ENCODE results near the gene SYT12.

Gene SYT12

DNA sequence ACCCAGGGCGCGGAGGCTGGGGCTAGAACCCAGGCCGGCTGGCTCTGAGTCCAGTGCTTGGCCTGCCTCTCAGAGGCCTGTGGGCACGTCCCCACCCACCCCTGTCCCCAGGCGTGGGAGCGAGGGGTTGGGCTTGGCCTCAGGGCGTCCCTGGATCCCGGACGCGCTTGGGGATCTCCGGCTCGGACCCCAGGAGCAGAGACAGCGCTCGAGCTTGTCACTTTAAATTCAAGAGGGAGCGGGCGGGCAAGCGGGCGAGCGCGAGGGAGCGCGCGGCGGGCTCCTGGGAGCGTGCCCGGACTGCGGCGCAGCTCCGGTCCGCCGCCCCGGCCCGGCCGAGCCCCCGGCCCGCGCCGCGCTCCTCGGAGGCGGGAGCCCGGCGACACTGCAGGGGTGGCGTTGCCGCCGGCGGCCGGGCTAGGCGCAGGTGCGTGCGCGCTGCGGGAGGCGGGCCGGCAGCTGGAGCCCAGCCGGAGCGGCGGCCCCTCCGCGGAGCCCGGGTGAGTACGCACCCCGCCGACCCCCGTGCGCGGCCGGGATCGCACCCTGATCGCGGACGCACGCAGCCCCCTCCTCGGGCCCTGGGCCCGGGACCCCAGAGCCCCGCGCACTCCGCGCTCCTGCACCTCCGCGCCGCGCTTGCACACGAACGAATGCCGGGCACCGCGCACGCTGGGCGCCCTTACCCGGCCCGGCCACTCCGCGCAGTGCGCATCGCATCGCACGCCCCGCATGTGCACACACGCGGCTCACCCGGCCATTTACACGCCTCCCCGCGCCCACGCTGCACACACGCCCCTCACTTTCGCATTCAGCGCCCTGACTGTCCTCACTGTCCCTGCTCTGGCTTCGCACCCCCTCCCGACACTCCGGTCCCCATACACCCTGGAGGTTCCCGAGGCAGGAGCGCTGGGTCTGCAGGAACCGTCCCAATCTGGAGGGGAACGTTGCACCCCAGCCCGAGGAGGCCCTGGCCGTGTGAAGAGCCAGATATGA is at the start of gene SYT12:
TSS of gene SYT12 (plus strand) at position 174 of the 996 bp plus-strand sequence. CDS start 7,011 bp downstream, outside the sequence.
- Histone ChIP-seq H3K27me3 (ENCODE audit: insufficient read depth, low read length) (no peaks in the 10 kb centered on the region), H3K4me3 (ENCODE audit: low read depth, low read length) (peak within 1 kb of the TSS; percentile 77), H2AFZ (ENCODE audit: low read length, unreplicated experiment) (peak within 1 kb of the TSS; percentile 28), H3K27ac (ENCODE audit: low read depth, low read length) (peak within 1 kb of the TSS; percentile 59), H3K79me2 (ENCODE audit: control insufficient read depth, insufficient read depth, low read length, unreplicated experiment) (no peaks in the 10 kb centered on the region), H3K36me3 (ENCODE audit: insufficient read depth, low read length) (no peaks in the 10 kb centered on the region), H3K4me1 (ENCODE audit: control insufficient read depth, insufficient read depth, low read length, unreplicated experiment) (peaks cover 30% of the 10 kb centered on the region)

- Histone ChIP-seq H3K27ac (ENCODE audit: low read depth, low read length) (no peak overlapping the region), H3K79me2 (ENCODE audit: control insufficient read depth, insufficient read depth, low read length, unreplicated experiment) (no peaks in the 10 kb centered on the region), H2AFZ (ENCODE audit: low read length, unreplicated experiment) (no peak overlapping the region)
Measured at GRCh38 chr11:66973956-66974580, 48.9 kb upstream of the SYT12 start.

DNA sequence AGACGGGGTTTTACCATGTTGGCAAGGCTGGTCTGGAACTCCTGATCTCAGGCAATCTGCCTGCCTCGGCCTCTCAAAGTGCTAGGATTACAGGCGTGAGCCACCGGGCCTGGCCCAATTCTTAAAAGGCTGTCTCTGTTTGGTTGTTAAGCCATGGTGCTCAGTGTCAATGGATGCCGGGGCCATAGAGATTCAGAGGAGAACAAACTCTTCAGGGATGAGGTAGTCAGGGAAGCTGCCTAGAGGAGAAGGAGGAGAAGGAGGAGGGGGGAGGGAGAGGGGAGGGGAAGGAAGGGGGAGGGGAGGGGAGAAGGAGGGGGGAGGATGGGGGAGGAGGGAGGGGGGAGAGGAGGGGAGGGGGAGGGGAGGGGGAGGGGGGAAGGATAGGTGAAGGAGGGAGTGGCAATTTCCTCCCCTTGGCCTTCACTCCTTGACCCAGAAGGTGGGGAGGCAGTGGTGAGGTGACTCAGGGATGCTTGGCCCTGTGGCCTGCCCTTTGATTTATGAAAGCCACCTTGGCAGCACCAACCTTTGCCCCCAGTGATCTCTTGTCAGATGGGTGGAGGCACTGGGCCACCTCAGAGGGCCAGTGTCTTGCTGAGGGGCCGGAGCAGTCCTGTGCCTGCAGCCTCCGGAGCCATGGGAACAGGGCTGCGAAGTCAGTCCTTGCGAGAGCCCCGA is 48.1 kb upstream of the SYT12 start, which contains the start of gene C11orf86:
TSS of gene C11orf86 (plus strand) at position 581 of the 681 bp plus-strand sequence. CDS start at position 640, 59 bp downstream.
- Histone ChIP-seq H3K4me1 (ENCODE audit: control insufficient read depth, insufficient read depth, low read length, unreplicated experiment) (peaks cover 31% of the 10 kb centered on the region), H3K27ac (ENCODE audit: low read depth, low read length) (no peak within 1 kb of the TSS), H3K79me2 (ENCODE audit: control insufficient read depth, insufficient read depth, low read length, unreplicated experiment) (no peaks in the 10 kb centered on the region), H3K36me3 (ENCODE audit: insufficient read depth, low read length) (peaks cover 3% of the 10 kb centered on the region; the same call in 1 of the 2 replicates), H3K27me3 (ENCODE audit: insufficient read depth, low read length) (no peaks in the 10 kb centered on the region), H3K4me3 (ENCODE audit: low read depth, low read length) (no peak within 1 kb of the TSS), H2AFZ (ENCODE audit: low read length, unreplicated experiment) (no peak within 1 kb of the TSS)

More at GRCh38 chr11:66973956-66974580, 48.9 kb upstream of the SYT12 start:
- Histone ChIP-seq H3K4me1 (ENCODE audit: control insufficient read depth, insufficient read depth, low read length, unreplicated experiment) (peaks cover 36% of the 10 kb centered on the region), H3K27me3 (ENCODE audit: insufficient read depth, low read length) (no peaks in the 10 kb centered on the region), H3K4me3 (ENCODE audit: low read depth, low read length) (no peak overlapping the region), H3K36me3 (ENCODE audit: insufficient read depth, low read length) (no peaks in the 10 kb centered on the region)

GRCh38 chr11:66975405-66976027 is 47.4 kb upstream of the SYT12 start:
- Histone ChIP-seq H3K4me3 (ENCODE audit: low read depth, low read length) (no peak overlapping the region), H2AFZ (ENCODE audit: low read length, unreplicated experiment) (no peak overlapping the region), H3K36me3 (ENCODE audit: insufficient read depth, low read length) (peaks cover 3% of the 10 kb centered on the region; the same call in 1 of the 2 replicates), H3K79me2 (ENCODE audit: control insufficient read depth, insufficient read depth, low read length, unreplicated experiment) (no peaks in the 10 kb centered on the region), H3K27me3 (ENCODE audit: insufficient read depth, low read length) (no peaks in the 10 kb centered on the region), H3K4me1 (ENCODE audit: control insufficient read depth, insufficient read depth, low read length, unreplicated experiment) (peaks cover 24% of the 10 kb centered on the region), H3K27ac (ENCODE audit: low read depth, low read length) (no peak overlapping the region)

DNA sequence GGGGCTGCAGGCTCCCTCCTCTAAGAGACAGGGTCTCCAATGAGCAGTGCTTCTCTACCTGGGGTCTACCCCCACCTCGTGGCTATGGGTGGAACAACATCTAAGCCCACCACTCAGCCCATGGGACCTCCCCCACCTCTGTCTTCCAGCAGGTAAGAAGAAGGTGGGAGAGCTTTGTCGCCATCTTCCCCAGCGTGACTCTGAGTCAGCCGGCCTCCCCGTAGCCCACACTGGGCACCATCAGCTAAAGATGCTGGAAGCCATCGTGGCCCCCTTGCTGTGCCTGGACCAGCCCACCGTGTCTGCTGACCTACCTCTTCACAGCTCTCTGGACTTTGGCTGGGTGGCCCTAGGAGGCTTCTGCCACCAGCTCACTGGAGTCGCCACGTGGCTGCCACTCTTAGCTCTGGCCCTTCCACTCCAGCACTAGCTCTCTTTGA is 46.9 kb upstream of the SYT12 start:
- Histone ChIP-seq H3K27ac (ENCODE audit: low read depth, low read length) (no peak overlapping the region), H2AFZ (ENCODE audit: low read length, unreplicated experiment) (no peak overlapping the region), H3K4me1 (ENCODE audit: control insufficient read depth, insufficient read depth, low read length, unreplicated experiment) (peaks cover 22% of the 10 kb centered on the region), H3K27me3 (ENCODE audit: insufficient read depth, low read length) (no peaks in the 10 kb centered on the region), H3K36me3 (ENCODE audit: insufficient read depth, low read length) (peaks cover 3% of the 10 kb centered on the region; the same call in 1 of the 2 replicates), H3K79me2 (ENCODE audit: control insufficient read depth, insufficient read depth, low read length, unreplicated experiment) (no peaks in the 10 kb centered on the region), H3K4me3 (ENCODE audit: low read depth, low read length) (no peak overlapping the region)

DNA sequence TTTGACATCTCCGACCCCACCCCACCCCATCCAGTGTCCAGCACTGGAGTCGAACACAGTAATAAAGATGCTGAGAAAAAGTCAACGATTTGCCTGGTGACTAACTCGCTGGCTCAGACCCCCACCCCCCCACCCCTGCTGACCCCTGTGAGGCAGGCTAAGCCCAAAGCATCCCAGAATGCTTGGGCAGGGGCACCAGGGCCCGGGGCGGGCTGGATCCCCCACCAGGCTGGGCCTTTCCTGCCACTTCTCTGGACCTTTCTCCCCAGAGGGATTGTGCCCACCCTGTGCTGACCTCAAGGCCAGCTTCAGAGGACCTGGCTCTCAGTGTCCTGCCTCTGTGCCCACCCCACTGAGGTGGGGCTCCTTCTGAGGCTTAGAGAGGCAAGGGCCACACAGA is 46.0 kb upstream of the SYT12 start:
- Histone ChIP-seq H3K27me3 (ENCODE audit: insufficient read depth, low read length) (no peaks in the 10 kb centered on the region), H3K4me1 (ENCODE audit: control insufficient read depth, insufficient read depth, low read length, unreplicated experiment) (peaks cover 19% of the 10 kb centered on the region), H2AFZ (ENCODE audit: low read length, unreplicated experiment) (no peak overlapping the region), H3K36me3 (ENCODE audit: insufficient read depth, low read length) (peaks cover 3% of the 10 kb centered on the region; the same call in 1 of the 2 replicates), H3K4me3 (ENCODE audit: low read depth, low read length) (no peak overlapping the region), H3K27ac (ENCODE audit: low read depth, low read length) (no peak overlapping the region), H3K79me2 (ENCODE audit: control insufficient read depth, insufficient read depth, low read length, unreplicated experiment) (no peaks in the 10 kb centered on the region)

GRCh38 chr11:66978229-66978628 is 44.7 kb upstream of the SYT12 start:
- H3K4me3 ChIP-seq (ENCODE audit: low read depth, low read length), result no peak overlapping the region
- H3K36me3 ChIP-seq (ENCODE audit: insufficient read depth, low read length), result peaks cover 3% of the 10 kb centered on the region; the same call in 1 of the 2 replicates
- peaks cover 22% of the 10 kb centered on the region for H3K4me1 ChIP-seq (ENCODE audit: control insufficient read depth, insufficient read depth, low read length, unreplicated experiment)
- no peaks in the 10 kb centered on the region for H3K27me3 ChIP-seq (ENCODE audit: insufficient read depth, low read length)
- no peaks in the 10 kb centered on the region for H3K79me2 ChIP-seq (ENCODE audit: control insufficient read depth, insufficient read depth, low read length, unreplicated experiment)
- no peak overlapping the region for H2AFZ ChIP-seq (ENCODE audit: low read length, unreplicated experiment)
- H3K27ac ChIP-seq (ENCODE audit: low read depth, low read length), result no peak overlapping the region

GRCh38 chr11:66978717-66979116 is 44.2 kb upstream of the SYT12 start:
- Histone ChIP-seq H3K27me3 (ENCODE audit: insufficient read depth, low read length) (no peaks in the 10 kb centered on the region), H3K4me1 (ENCODE audit: control insufficient read depth, insufficient read depth, low read length, unreplicated experiment) (peaks cover 27% of the 10 kb centered on the region), H3K79me2 (ENCODE audit: control insufficient read depth, insufficient read depth, low read length, unreplicated experiment) (no peaks in the 10 kb centered on the region), H3K27ac (ENCODE audit: low read depth, low read length) (no peak overlapping the region), H3K36me3 (ENCODE audit: insufficient read depth, low read length) (peaks cover 3% of the 10 kb centered on the region; the same call in 1 of the 2 replicates), H2AFZ (ENCODE audit: low read length, unreplicated experiment) (no peak overlapping the region), H3K4me3 (ENCODE audit: low read depth, low read length) (no peak overlapping the region)

DNA sequence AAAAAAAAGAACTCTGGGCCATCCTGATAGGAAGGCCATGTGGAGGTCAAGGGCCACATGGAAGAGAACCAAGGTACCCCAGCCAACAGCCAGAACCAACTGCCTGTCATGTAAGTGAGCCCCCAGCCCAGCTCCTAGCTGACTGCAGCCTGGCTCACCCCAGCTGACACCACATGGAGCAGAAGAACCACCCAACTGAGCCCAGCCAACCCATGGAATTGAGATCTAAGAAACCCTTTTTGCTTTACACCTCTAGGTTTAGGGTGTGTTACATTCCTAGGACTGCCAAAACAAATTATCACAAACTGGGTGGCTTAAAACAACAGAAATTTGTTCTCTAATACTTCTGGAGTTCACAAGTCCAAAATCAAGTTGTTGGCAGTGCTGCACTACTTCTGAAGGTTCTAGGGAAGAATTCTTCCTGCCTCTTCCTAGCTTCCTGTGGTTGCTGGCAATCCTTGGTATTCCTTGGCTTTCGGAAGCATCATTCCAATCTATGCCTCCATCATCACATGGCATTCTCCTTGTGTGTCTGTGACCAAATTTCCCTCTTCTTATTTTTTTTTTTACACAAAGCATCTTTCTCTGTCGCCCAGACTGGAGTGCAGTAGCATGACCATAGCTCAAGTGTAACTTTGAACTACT is 43.5 kb upstream of the SYT12 start:
- Histone ChIP-seq H3K27ac (ENCODE audit: low read depth, low read length) (no peak overlapping the region), H3K4me1 (ENCODE audit: control insufficient read depth, insufficient read depth, low read length, unreplicated experiment) (peaks cover 32% of the 10 kb centered on the region), H3K79me2 (ENCODE audit: control insufficient read depth, insufficient read depth, low read length, unreplicated experiment) (no peaks in the 10 kb centered on the region), H3K27me3 (ENCODE audit: insufficient read depth, low read length) (no peaks in the 10 kb centered on the region), H3K4me3 (ENCODE audit: low read depth, low read length) (no peak overlapping the region), H2AFZ (ENCODE audit: low read length, unreplicated experiment) (no peak overlapping the region), H3K36me3 (ENCODE audit: insufficient read depth, low read length) (peaks cover 3% of the 10 kb centered on the region; the same call in 1 of the 2 replicates)

All from ACC112 (cell line).